PFSK-1 (cell line): Measurements from ENCODE around the gene CACNA1B.

Experiments
- FOXP2 ChIP-seq: optimal IDR thresholded peaks from 2 replicates; pipeline ENCODE3; 2011; ENCODE audit warnings: borderline replicate concordance, control low read depth, inconsistent platforms; ENCODE audit not compliant: insufficient read depth; ENCODE audit errors: extremely low read length, extremely low read depth
- POLR2AphosphoS5 ChIP-seq: IDR thresholded peaks from 2 replicates; pipeline ENCODE4 v1.6.1; 2012; ENCODE audit warnings: low read depth, mild to moderate bottlenecking, control low read depth, low read length, moderate library complexity
- REST ChIP-seq, 2 experiments: IDR thresholded peaks; 2 replicates each; pipeline versions ENCODE4 v1.6.1 to v1.8.0; 2011 to 2012; ENCODE audit warnings: low read depth in 2 of 2, low read length in 2 of 2, control low read depth in 1 of 2, inconsistent platforms in 1 of 2, mild to moderate bottlenecking in 1 of 2, moderate library complexity in 1 of 2; ENCODE audit not compliant: insufficient read depth in 1 of 2
- SIN3A ChIP-seq: IDR thresholded peaks from 2 replicates; pipeline ENCODE4 v1.6.1; 2012; ENCODE audit warnings: mild to moderate bottlenecking, low read length, moderate library complexity, borderline replicate concordance; ENCODE audit not compliant: insufficient read depth
- TAF1 ChIP-seq: IDR thresholded peaks from 2 replicates; pipeline ENCODE4 v1.6.1; 2012; ENCODE audit warnings: low read length, control low read depth, borderline replicate concordance; ENCODE audit not compliant: insufficient read depth

Gene CACNA1B

GRCh38 chr9:137832830-137833590 is 44.6 kb upstream of the CACNA1B start:
- TF ChIP-seq REST (IDR thresholded peaks at IDR 0.05; ENCODE audit: insufficient read depth in 1 of 2, low read depth in 2 of 2, low read length in 2 of 2) (no peak), TAF1 (no peak), FOXP2 (no peak), SIN3A (no peak), POLR2AphosphoS5 (no peak)

GRCh38 chr9:137833721-137834613 is 43.6 kb upstream of the CACNA1B start:
- TF ChIP-seq TAF1 (no peak), POLR2AphosphoS5 (no peak), REST (IDR thresholded peaks at IDR 0.05; ENCODE audit: insufficient read depth in 1 of 2, low read depth in 2 of 2, low read length in 2 of 2) (no peak), SIN3A (no peak), FOXP2 (no peak)

DNA sequence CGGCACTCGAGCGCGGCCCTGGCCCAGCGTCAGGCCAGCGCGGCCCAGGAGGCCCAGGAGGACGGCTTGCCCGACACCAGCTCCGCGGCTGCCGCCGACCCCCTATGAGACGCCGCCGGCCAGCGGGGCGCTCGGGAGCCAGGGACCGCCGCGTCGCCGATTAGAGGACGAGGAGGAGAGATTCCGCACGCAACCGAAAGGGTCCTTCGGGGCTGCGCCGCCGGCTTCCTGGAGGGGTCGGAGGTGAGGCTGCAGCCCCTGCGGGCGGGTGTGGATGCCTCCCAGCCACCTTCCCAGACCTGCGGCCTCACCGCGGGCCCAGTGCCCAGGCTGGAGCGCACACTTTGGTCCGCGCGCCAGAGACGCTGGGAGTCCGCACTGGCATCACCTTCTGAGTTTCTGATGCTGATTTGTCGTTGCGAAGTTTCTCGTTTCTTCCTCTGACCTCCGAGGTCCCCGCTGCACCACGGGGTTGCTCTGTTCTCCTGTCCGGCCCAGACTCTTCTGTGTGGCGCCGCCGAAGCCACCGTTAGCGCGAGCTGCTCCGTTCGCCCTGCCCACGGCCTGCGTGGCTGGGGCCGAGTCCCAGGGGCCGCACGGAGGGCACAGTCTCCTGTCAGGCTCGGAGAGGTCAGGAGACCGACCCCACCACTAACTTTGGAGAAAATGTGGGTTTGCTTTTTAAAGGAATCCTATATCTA is 42.6 kb upstream of the CACNA1B start:
- TF ChIP-seq REST (IDR thresholded peaks at IDR 0.05; ENCODE audit: insufficient read depth in 1 of 2, low read depth in 2 of 2, low read length in 2 of 2): no peak
- no peak for TF ChIP-seq FOXP2
- no peak for TF ChIP-seq TAF1
- no peak for TF ChIP-seq SIN3A
- TF ChIP-seq POLR2AphosphoS5: no peak

GRCh38 chr9:137836151-137836830 is 41.3 kb upstream of the CACNA1B start:
- TF ChIP-seq TAF1 (no peak), SIN3A (no peak), POLR2AphosphoS5 (no peak), FOXP2 (no peak), REST (IDR thresholded peaks at IDR 0.05; ENCODE audit: insufficient read depth in 1 of 2, low read depth in 2 of 2, low read length in 2 of 2) (no peak)
